Fibroblast of the aortic adventitia (primary cell): ENCODE data around the gene DCDC2C. TPM values are rescaled to one million over a fixed set of nuclear protein-coding genes. Genes with fewer than 3 reads are reported as not detected.

Source experiments
- DNase-seq: peaks from one replicate; pipeline ENCODE4 v3.0.0-alpha.2; 2010; ENCODE audit warnings: low read depth
- H3K4me3 ChIP-seq: 2 replicates; pipeline ENCODE4 v1.5.1; 2011; ENCODE audit warnings: low read depth, mild to moderate bottlenecking, control low read depth, low read length, moderate library complexity
- CTCF ChIP-seq: IDR thresholded peaks from 2 replicates; pipeline ENCODE4 v1.5.1; 2011; ENCODE audit warnings: mild to moderate bottlenecking, low read length, control low read depth, inconsistent platforms; ENCODE audit not compliant: insufficient read depth
- total RNA-seq: library from RNA; depleted of rRNA; stranded (reverse); fragments of >200 nt; gene quantifications from 2 replicates; pipeline ENCODE4 v1.2.3, GENCODE V29; 2012; ENCODE audit warnings: low replicate concordance

The DCDC2C gene
- total RNA-seq, 1 donor, result not detected

GRCh38 chr2:3672861-3673678 is 30.3 kb upstream of the DCDC2C start:
- no peak for TF ChIP-seq CTCF
- no peak for DNase-seq
- no peak overlapping the region for H3K4me3 ChIP-seq

GRCh38 chr2:3674066-3674845 is 29.1 kb upstream of the DCDC2C start:
- no peak for TF ChIP-seq CTCF
- H3K4me3 ChIP-seq, result no peak overlapping the region
- DNase-seq, result no peak

GRCh38 chr2:3675687-3676086 is 27.7 kb upstream of the DCDC2C start:
- no peak for TF ChIP-seq CTCF
- no peak overlapping the region for H3K4me3 ChIP-seq
- no peak for DNase-seq

- no peak for TF ChIP-seq CTCF
- DNase-seq, result no peak
- no peak overlapping the region for H3K4me3 ChIP-seq
Observed at GRCh38 chr2:3677436-3677835, 25.9 kb upstream of the DCDC2C start.

GRCh38 chr2:3678212-3678611 is 25.2 kb upstream of the DCDC2C start:
- no peak for DNase-seq

GRCh38 chr2:3679180-3679579 is 24.2 kb upstream of the DCDC2C start:
- DNase-seq, result no peak
- no peak overlapping the region for H3K4me3 ChIP-seq
- TF ChIP-seq CTCF, result no peak

More at GRCh38 chr2:3678212-3678611, 25.2 kb upstream of the DCDC2C start:
- no peak for TF ChIP-seq CTCF
- no peak overlapping the region for H3K4me3 ChIP-seq
